Choroid plexus epithelial cell (primary cell): ENCODE results near the gene ASCC1.

Source experiments
- DNase-seq: peaks from one replicate; pipeline ENCODE4 v3.0.0-alpha.2; 2010; ENCODE audit warnings: low read depth
- H3K4me3 ChIP-seq: 2 replicates; pipeline ENCODE4 v1.5.1; 2011; ENCODE audit warnings: low read depth, mild to moderate bottlenecking, control low read depth, low read length, moderate library complexity
- CTCF ChIP-seq: conservative IDR thresholded peaks from 2 replicates; pipeline ENCODE4 v1.5.1; 2011; ENCODE audit warnings: low read depth, mild to moderate bottlenecking, control low read depth, inconsistent platforms, low read length, moderate library complexity

ASCC1 gene

GRCh38 chr10:72075376-72076115 lies 140.5 kb downstream of the ASCC1 start:
- DNase-seq = no peak
- TF ChIP-seq CTCF = no peak
- no peak overlapping the region for H3K4me3 ChIP-seq

- H3K4me3 ChIP-seq = no peak overlapping the region
- no peak for DNase-seq
- no peak for TF ChIP-seq CTCF
Measured at GRCh38 chr10:72074574-72075375, 141.3 kb downstream of the ASCC1 start.

GRCh38 chr10:72073708-72074573 lies 142.1 kb downstream of the ASCC1 start:
- H3K4me3 ChIP-seq = no peak overlapping the region
- no peak for DNase-seq
- no peak for TF ChIP-seq CTCF

- no peak for TF ChIP-seq CTCF
- DNase-seq = no peak
- H3K4me3 ChIP-seq = no peak overlapping the region
Measured at GRCh38 chr10:72072639-72073038, 143.4 kb downstream of the ASCC1 start.

- DNase-seq = no peak
- no peak overlapping the region for H3K4me3 ChIP-seq
- TF ChIP-seq CTCF = no peak
Measured at GRCh38 chr10:72072046-72072445, 144.0 kb downstream of the ASCC1 start.

- no peak overlapping the region for H3K4me3 ChIP-seq
- TF ChIP-seq CTCF = peak; percentile 53
- no peak for DNase-seq
Measured at GRCh38 chr10:72069751-72070526, 146.1 kb downstream of the ASCC1 start.
